GM19193 (cell line): ENCODE measurements around the gene CCDC137.

Experiments used
- POLR2A ChIP-seq: IDR thresholded peaks from 4 replicates; pipeline ENCODE4 v1.6.1; 2011; ENCODE audit not compliant: insufficient read depth, insufficient read length; ENCODE audit errors: extremely low read depth

The CCDC137 gene

GRCh38 chr17:81687770-81688541 is 21.4 kb downstream of the CCDC137 start:
- no peak for TF ChIP-seq POLR2A

- no peak for TF ChIP-seq POLR2A
These were observed 22.1 kb downstream of the CCDC137 start for GRCh38 chr17:81688616-81689015.

- no peak for TF ChIP-seq POLR2A
These were observed 23.5 kb downstream of the CCDC137 start for GRCh38 chr17:81690066-81690465.

GRCh38 chr17:81690549-81690948 is 24.0 kb downstream of the CCDC137 start:
- TF ChIP-seq POLR2A, result no peak

- no peak for TF ChIP-seq POLR2A
These were observed 24.7 kb downstream of the CCDC137 start for GRCh38 chr17:81691196-81691595.

GRCh38 chr17:81691608-81692007 is 25.1 kb downstream of the CCDC137 start:
- no peak for TF ChIP-seq POLR2A

GRCh38 chr17:81693509-81694210 is 27.1 kb downstream of the CCDC137 start:
- no peak for TF ChIP-seq POLR2A

GRCh38 chr17:81694810-81695209 is 28.3 kb downstream of the CCDC137 start:
- TF ChIP-seq POLR2A, result no peak

- TF ChIP-seq POLR2A, result no peak
These were observed 28.7 kb downstream of the CCDC137 start for GRCh38 chr17:81695211-81695610.

- no peak for TF ChIP-seq POLR2A
These were observed 29.3 kb downstream of the CCDC137 start for GRCh38 chr17:81695801-81696200.

GRCh38 chr17:81696218-81696941 is 29.8 kb downstream of the CCDC137 start:
- no peak for TF ChIP-seq POLR2A

- TF ChIP-seq POLR2A, result no peak
These were observed 30.9 kb downstream of the CCDC137 start for GRCh38 chr17:81697261-81698044.

GRCh38 chr17:81700353-81701287 is 34.1 kb downstream of the CCDC137 start:
- peak; percentile 15 for TF ChIP-seq POLR2A
